Stimulated activated CD8-positive, alpha-beta memory T cell treated with anti-CD3 and anti-CD28 coated beads, Interleukin-4, amount 100 ng/mL, for 1 hour (primary cell): ENCODE measurements around the gene HLA-DRB1.
"Not testable (repeated sequence)": the region's sequence is repeated elsewhere in the genome, so short reads cannot be mapped to it uniquely, and the experiment has no call there.

Experiments
- DNase-seq, 2 donors: peaks; one replicate each; pipeline ENCODE4 v3.0.0-alpha.2; 2020; ENCODE audit warnings: low read depth in 2 of 2, low spot score in 1 of 2

Gene HLA-DRB1

GRCh38 chr6:32609731-32610640 is 20.3 kb upstream of the HLA-DRB1 start:
- no peak for DNase-seq

GRCh38 chr6:32609391-32609730 is 19.7 kb upstream of the HLA-DRB1 start:
- no peak for DNase-seq

GRCh38 chr6:32608362-32608761 is 18.7 kb upstream of the HLA-DRB1 start:
- no peak for DNase-seq

GRCh38 chr6:32607988-32608298 is 18.3 kb upstream of the HLA-DRB1 start:
- no peak for DNase-seq

GRCh38 chr6:32607263-32607987 is 17.8 kb upstream of the HLA-DRB1 start:
- no peak for DNase-seq

GRCh38 chr6:32604434-32604877 is 14.8 kb upstream of the HLA-DRB1 start:
- no peak for DNase-seq

- DNase-seq = no peak
Observed at GRCh38 chr6:32603888-32604287, 14.2 kb upstream of the HLA-DRB1 start.

- DNase-seq = no peak
Observed at GRCh38 chr6:32603222-32603621, 13.6 kb upstream of the HLA-DRB1 start.

GRCh38 chr6:32602383-32602782 is 12.7 kb upstream of the HLA-DRB1 start:
- DNase-seq = no peak

GRCh38 chr6:32597024-32597423 is 7.4 kb upstream of the HLA-DRB1 start:
- no peak for DNase-seq

GRCh38 chr6:32590713-32591112 is 1.1 kb upstream of the HLA-DRB1 start:
- not testable (repeated sequence) for DNase-seq

GRCh38 chr6:32588156-32588555 is 1.5 kb downstream of the HLA-DRB1 start:
- no peak for DNase-seq

GRCh38 chr6:32583527-32583898 is 6.1 kb downstream of the HLA-DRB1 start:
- no peak for DNase-seq

GRCh38 chr6:32581315-32582095 is 8.1 kb downstream of the HLA-DRB1 start:
- no peak for DNase-seq

- no peak for DNase-seq
Observed at GRCh38 chr6:32580593-32580992, 9.1 kb downstream of the HLA-DRB1 start.

- no peak for DNase-seq
Observed at GRCh38 chr6:32578962-32579361, 10.7 kb downstream of the HLA-DRB1 start.

GRCh38 chr6:32577493-32577892 is 12.2 kb downstream of the HLA-DRB1 start:
- DNase-seq = not testable (repeated sequence)

GRCh38 chr6:32576250-32576649 is 13.4 kb downstream of the HLA-DRB1 start:
- no peak for DNase-seq

GRCh38 chr6:32570363-32570905 is 19.2 kb downstream of the HLA-DRB1 start:
- no peak for DNase-seq

GRCh38 chr6:32568561-32568960 is 21.1 kb downstream of the HLA-DRB1 start:
- no peak for DNase-seq

- no peak for DNase-seq
Observed at GRCh38 chr6:32566957-32567356, 22.7 kb downstream of the HLA-DRB1 start.
